Glutamatergic neuron (in vitro differentiated cells): Measurements from ENCODE around the gene VAV2. TPM values are rescaled to one million over a fixed set of nuclear protein-coding genes. Genes with fewer than 3 reads are reported as not detected.
A peak's percentile ranks its signal among the peaks of the same experiment; 100 is the strongest.

Experiments used
- DNase-seq: peaks from one replicate; pipeline ENCODE4 v3.0.0; 2022
- H3K27ac Mint-ChIP-seq: one replicate; pipeline ENCODE4 v1.8.0; 2020; ENCODE audit warnings: mild to moderate bottlenecking, mixed read lengths, inconsistent platforms; ENCODE audit not compliant: unreplicated experiment
- H3K27me3 Mint-ChIP-seq: one replicate; pipeline ENCODE4 v1.8.0; 2020; ENCODE audit warnings: mild to moderate bottlenecking, moderate library complexity, mixed read lengths, inconsistent platforms; ENCODE audit not compliant: unreplicated experiment
- H3K36me3 Mint-ChIP-seq: one replicate; pipeline ENCODE4 v1.8.0; 2020; ENCODE audit warnings: mild to moderate bottlenecking, mixed read lengths, inconsistent platforms; ENCODE audit not compliant: unreplicated experiment
- H3K4me1 Mint-ChIP-seq: one replicate; pipeline ENCODE4 v1.8.0; 2020; ENCODE audit warnings: mild to moderate bottlenecking, low read depth, mixed read lengths, inconsistent platforms; ENCODE audit not compliant: unreplicated experiment
- H3K4me3 Mint-ChIP-seq: one replicate; pipeline ENCODE4 v1.8.0; 2020; ENCODE audit warnings: mild to moderate bottlenecking, mixed read lengths, inconsistent platforms; ENCODE audit not compliant: unreplicated experiment
- H3K9me3 Mint-ChIP-seq: one replicate; pipeline ENCODE4 v1.8.0; 2020; ENCODE audit warnings: mild to moderate bottlenecking, moderate library complexity, mixed read lengths, inconsistent platforms; ENCODE audit not compliant: unreplicated experiment
- total RNA-seq: library from RNA; stranded (reverse); fragmentation: NEBNext Ultra II Directional; extraction: Animal tissue kit (Norgen Biotek cat#: 25700); gene quantifications from one replicate; pipeline ENCODE4 v1.2.1, GENCODE V29; 2021; ENCODE audit not compliant: unreplicated experiment
- TF ChIP-seq, protein P1 (sequence below): fragments of 200-600 bp; sonication (generic); IDR thresholded peaks from one replicate; pipeline ENCODE4 v1.5.0; 2021; ENCODE audit not compliant: partially characterized antibody, unreplicated experiment

The VAV2 gene
- total RNA-seq, 1 donor from 2014 or later, result 270 TPM

DNA sequence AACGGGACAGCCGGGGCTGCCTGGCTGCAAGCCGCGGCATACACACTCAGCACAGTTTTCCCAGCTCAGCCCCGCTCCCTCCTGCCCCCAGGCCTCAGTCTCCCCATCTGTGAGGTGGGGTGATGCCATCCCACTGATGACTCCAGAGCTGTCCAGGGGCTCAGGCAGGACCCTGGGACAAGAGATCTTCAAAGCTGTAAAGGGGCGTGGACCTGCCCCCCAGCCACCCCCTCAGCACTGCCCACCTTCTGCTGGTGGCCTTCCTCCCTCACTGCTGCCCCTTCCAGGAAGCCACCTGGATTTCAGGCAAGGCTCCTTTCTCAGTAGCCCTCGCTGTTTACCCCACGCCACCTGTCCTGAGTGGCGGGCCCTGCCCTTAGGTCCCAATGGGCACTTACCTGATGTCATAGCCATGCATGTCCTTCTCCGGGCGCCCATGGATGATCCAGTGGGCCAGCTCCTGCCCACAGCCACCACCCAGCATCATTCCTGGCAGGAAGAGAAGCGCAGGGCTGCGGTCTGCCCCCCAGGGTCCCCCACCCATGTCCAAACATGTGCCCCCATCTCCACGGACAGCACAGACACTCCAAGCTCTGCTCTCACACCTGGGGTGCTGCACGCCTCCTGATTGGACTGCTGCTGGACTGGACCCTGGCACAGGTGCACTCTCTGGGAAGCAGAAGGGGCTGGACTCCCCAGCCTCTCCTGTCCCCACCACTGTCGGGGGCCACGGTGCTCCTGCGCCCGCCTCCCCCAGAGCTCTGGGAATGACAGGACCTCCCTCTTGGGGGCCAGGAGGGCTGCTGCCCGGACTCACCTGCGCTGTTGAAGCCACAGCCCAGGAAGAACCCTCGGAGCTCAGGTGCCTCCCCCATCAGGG, 279.7 kb downstream of the VAV2 start:
- TF ChIP-seq, protein P1, sequence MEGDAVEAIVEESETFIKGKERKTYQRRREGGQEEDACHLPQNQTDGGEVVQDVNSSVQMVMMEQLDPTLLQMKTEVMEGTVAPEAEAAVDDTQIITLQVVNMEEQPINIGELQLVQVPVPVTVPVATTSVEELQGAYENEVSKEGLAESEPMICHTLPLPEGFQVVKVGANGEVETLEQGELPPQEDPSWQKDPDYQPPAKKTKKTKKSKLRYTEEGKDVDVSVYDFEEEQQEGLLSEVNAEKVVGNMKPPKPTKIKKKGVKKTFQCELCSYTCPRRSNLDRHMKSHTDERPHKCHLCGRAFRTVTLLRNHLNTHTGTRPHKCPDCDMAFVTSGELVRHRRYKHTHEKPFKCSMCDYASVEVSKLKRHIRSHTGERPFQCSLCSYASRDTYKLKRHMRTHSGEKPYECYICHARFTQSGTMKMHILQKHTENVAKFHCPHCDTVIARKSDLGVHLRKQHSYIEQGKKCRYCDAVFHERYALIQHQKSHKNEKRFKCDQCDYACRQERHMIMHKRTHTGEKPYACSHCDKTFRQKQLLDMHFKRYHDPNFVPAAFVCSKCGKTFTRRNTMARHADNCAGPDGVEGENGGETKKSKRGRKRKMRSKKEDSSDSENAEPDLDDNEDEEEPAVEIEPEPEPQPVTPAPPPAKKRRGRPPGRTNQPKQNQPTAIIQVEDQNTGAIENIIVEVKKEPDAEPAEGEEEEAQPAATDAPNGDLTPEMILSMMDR, result no peak
- Mint-ChIP-seq H3K9me3 (peaks cover 7% of the 10 kb centered on the region), H3K27me3 (peaks cover 5% of the 10 kb centered on the region), H3K27ac (no peak overlapping the region), H3K36me3 (no peaks in the 10 kb centered on the region), H3K4me3 (no peak overlapping the region), H3K4me1 (peaks cover 18% of the 10 kb centered on the region)
- DNase-seq, result peak; percentile 8

Other genes starting within 250 kb of the VAV2 start
- gene BRD3OS, start 33.2 kb upstream of the VAV2 start, total RNA-seq, result 31.6 TPM
- 128 TPM for gene BRD3, start 75.7 kb upstream of the VAV2 start, total RNA-seq
- 45.9 TPM for gene WDR5, start 143.8 kb upstream of the VAV2 start, total RNA-seq
- gene RNU6ATAC, start 172.2 kb upstream of the VAV2 start, total RNA-seq, result 121 TPM